ENCODE measurements around the gene OR2V2.

The OR2V2 gene

GRCh38 chr5:181191526-181192336 lies 44.3 kb downstream of the OR2V2 start:
- H3K4me3 ChIP-seq (ENCODE audit: low read depth, low read length) = peak overlapping the region; percentile 70
- TF ChIP-seq CTCF (IDR thresholded peaks at IDR 0.05; ENCODE audit: borderline replicate concordance, insufficient read depth, low read depth, low read length) = no peak

GRCh38 chr5:181192337-181193046 lies 45.1 kb downstream of the OR2V2 start:
- peak overlapping the region; percentile 70 for H3K4me3 ChIP-seq (ENCODE audit: low read depth, low read length)
- TF ChIP-seq CTCF (IDR thresholded peaks at IDR 0.05; ENCODE audit: borderline replicate concordance, insufficient read depth, low read depth, low read length) = no peak

- TF ChIP-seq CTCF (IDR thresholded peaks at IDR 0.05; ENCODE audit: borderline replicate concordance, insufficient read depth, low read depth, low read length) = no peak
Observed at GRCh38 chr5:181193656-181194055, 46.3 kb downstream of the OR2V2 start.

GRCh38 chr5:181194489-181195248 lies 47.3 kb downstream of the OR2V2 start:
- no peak overlapping the region for H3K4me3 ChIP-seq (ENCODE audit: low read depth, low read length)
- TF ChIP-seq CTCF (IDR thresholded peaks at IDR 0.05; ENCODE audit: borderline replicate concordance, insufficient read depth, low read depth, low read length) = no peak

More at GRCh38 chr5:181193656-181194055, 46.3 kb downstream of the OR2V2 start:
- no peak overlapping the region for H3K4me3 ChIP-seq (ENCODE audit: low read depth, low read length)

- no peak overlapping the region for H3K4me3 ChIP-seq (ENCODE audit: low read depth, low read length)
- no peak for TF ChIP-seq CTCF (IDR thresholded peaks at IDR 0.05; ENCODE audit: borderline replicate concordance, insufficient read depth, low read depth, low read length)
Observed at GRCh38 chr5:181195249-181195761, 47.9 kb downstream of the OR2V2 start.

- no peak overlapping the region for H3K4me3 ChIP-seq (ENCODE audit: low read depth, low read length)
- no peak for TF ChIP-seq CTCF (IDR thresholded peaks at IDR 0.05; ENCODE audit: borderline replicate concordance, insufficient read depth, low read depth, low read length)
Observed at GRCh38 chr5:181197326-181197951, 50.1 kb downstream of the OR2V2 start.
